K562 (cell line): Measurements from ENCODE around the gene RETREG1. TPM values are rescaled to one million over a fixed set of nuclear protein-coding genes. Genes with fewer than 3 reads are reported as not detected.

Experiments used
- ATAC-seq: fragments of 200-7000 bp; cut with Tn5 transposase; 3 replicates; pipeline ENCODE4 v1.9.1; 2020; ENCODE audit warnings: moderate library complexity
- BruUV-seq: library from RNA; stranded (reverse); fragments of 400-500 nt; replicated peaks from 2 replicates; lab custom pipeline; 2021; lab: Mats Ljungman, UMichigan
- CTCF ChIA-PET: fragments of 300-600 bp; formaldehyde crosslinking; extraction: SDS; loops from one replicate; lab custom pipeline; 2021; ENCODE audit warnings: low intra/inter-chr PET ratio; lab: Yijun Ruan, JAX
- POLR2A ChIA-PET: fragments of 300-600, 350-650 bp; sonication (Branson Sonifier 250); formaldehyde crosslinking; extraction: SDS; loops from one replicate; lab custom pipeline; 2021; ENCODE audit warnings: antibody characterized with exemption, inconsistent platforms; lab: Yijun Ruan, JAX
- DNase-seq, 4 experiments: peaks; one replicate each; pipeline versions ENCODE4 v3.0.0 to v3.0.0-alpha.2; 2011 to 2018; ENCODE audit warnings: low spot score in 3 of 4, mixed read lengths in 3 of 4; ENCODE audit errors: extremely low read depth in 1 of 4
- FAIRE-seq: peaks from 2 replicates; lab custom pipeline; 2011; peaks lifted over from hg19 to GRCh38; lab: Jason Lieb, UNC
- H2AFZ ChIP-seq: 2 replicates; pipeline ENCODE4 v1.6.0; 2011; ENCODE audit warnings: low read depth, low read length, control low read depth, inconsistent platforms
- H3K27ac ChIP-seq: fragments of 200-600 bp; 3 replicates; pipeline ENCODE4 v1.8.0; 2011; ENCODE audit warnings: low read depth, mild to moderate bottlenecking, control low read depth, inconsistent platforms, low read length, moderate library complexity, mixed read lengths; ENCODE audit errors: extremely low read depth
- H3K27me3 ChIP-seq, 2 experiments: fragments of 300-600 bp in 1 of 2; 2 replicates in 1 of 2; 3 replicates in 1 of 2; pipeline versions ENCODE4 v1.6.0 to v1.8.0; 2011; ENCODE audit warnings: inconsistent platforms in 2 of 2, low read length in 2 of 2, mild to moderate bottlenecking in 1 of 2, mixed read lengths in 1 of 2, moderate library complexity in 1 of 2; ENCODE audit not compliant: control insufficient read depth in 2 of 2, insufficient read depth in 2 of 2
- H3K36me3 ChIP-seq: fragments of 300-600 bp; 3 replicates; pipeline ENCODE4 v1.8.0; 2011; ENCODE audit warnings: mild to moderate bottlenecking, low read length, inconsistent platforms; ENCODE audit not compliant: control insufficient read depth, insufficient read depth
- H3K4me1 ChIP-seq, 2 experiments: fragments of 200-600 bp in 1 of 2; replicated peaks in 1 of 2; 2 replicates in 1 of 2; 3 replicates in 1 of 2; pipeline versions ENCODE4 v1.5.1 to v1.8.0; 2011; ENCODE audit warnings: inconsistent platforms in 2 of 2, low read length in 2 of 2, mild to moderate bottlenecking in 1 of 2, mixed read lengths in 1 of 2, moderate library complexity in 1 of 2; ENCODE audit not compliant: control insufficient read depth in 2 of 2, insufficient read depth in 2 of 2
- H3K4me2 ChIP-seq: 2 replicates; pipeline ENCODE4 v1.6.1; 2011; ENCODE audit warnings: low read length, control low read depth, inconsistent platforms, mixed read lengths; ENCODE audit not compliant: insufficient read depth
- H3K4me3 ChIP-seq: fragments of 200-600 bp; sonication (generic), shearing (Covaris generic); 2 replicates; pipeline ENCODE4 v1.5.1; 2016; ENCODE audit warnings: control low read depth, inconsistent platforms
- H3K79me2 ChIP-seq: fragments of 200-600 bp; 3 replicates; pipeline ENCODE4 v1.8.0; 2011; ENCODE audit warnings: low read length, inconsistent platforms; ENCODE audit not compliant: control insufficient read depth, insufficient read depth
- H3K9ac ChIP-seq, 2 experiments: 2 replicates each; pipeline versions ENCODE4 v1.6.0 to v1.6.1; 2011; ENCODE audit warnings: low read depth in 2 of 2, low read length in 2 of 2, control low read depth in 1 of 2, inconsistent platforms in 1 of 2, mild to moderate bottlenecking in 1 of 2, mixed read lengths in 1 of 2; ENCODE audit not compliant: insufficient read depth in 1 of 2
- H3K9me1 ChIP-seq: one replicate; pipeline ENCODE4 v1.6.0; 2011; ENCODE audit warnings: inconsistent platforms, mild to moderate bottlenecking, low read length, moderate library complexity; ENCODE audit not compliant: control insufficient read depth, insufficient read depth
- H3K9me3 ChIP-seq: replicated peaks from 2 replicates; pipeline ENCODE4 v1.5.1; 2011; ENCODE audit warnings: low read depth, low read length, inconsistent platforms; ENCODE audit not compliant: control insufficient read depth, insufficient read depth
- H4K20me1 ChIP-seq: replicated peaks from 2 replicates; pipeline ENCODE4 v1.6.1; 2011; ENCODE audit warnings: low read length, inconsistent platforms, mixed read lengths; ENCODE audit not compliant: control insufficient read depth, insufficient read depth
- JUND ChIP-seq, 2 experiments: IDR thresholded peaks; 2 replicates in 1 of 2; 3 replicates in 1 of 2; pipeline ENCODE4 v1.6.1; 2011; ENCODE audit warnings: borderline replicate concordance in 2 of 2, low read depth in 2 of 2, low read length in 2 of 2, improper control_type of control experiment in 1 of 2, missing biosample characterization in 1 of 2, missing genetic modification characterization in 1 of 2, missing genetic modification reagents in 1 of 2
- NFIC ChIP-seq: fragments of 450-650 bp; IDR thresholded peaks from 2 replicates; pipeline ENCODE4 v1.6.1; 2017; ENCODE audit warnings: mild to moderate bottlenecking, inconsistent platforms
- POLR2A ChIP-seq: fragments of 450-650 bp; conservative IDR thresholded peaks from 2 replicates; pipeline ENCODE4 v1.6.1; 2016
- TCF7 ChIP-seq: sonication (generic); IDR thresholded peaks from 2 replicates; pipeline ENCODE4 v1.6.1; 2016; ENCODE audit warnings: antibody characterized with exemption, borderline replicate concordance
- ZNF280A ChIP-seq: fragments of 450-650 bp; IDR thresholded peaks from 2 replicates; pipeline ENCODE4 v1.6.1; 2018; ENCODE audit warnings: mild to moderate bottlenecking, low read depth; ENCODE audit not compliant: partially characterized antibody
- ZNF778 ChIP-seq: fragments of 450-650 bp; formaldehyde crosslinking; IDR thresholded peaks from 2 replicates; pipeline ENCODE4 v1.4.0; 2020; ENCODE audit warnings: mild to moderate bottlenecking, moderate library complexity
- ZSCAN29 ChIP-seq: fragments of 450-650 bp; IDR thresholded peaks from 2 replicates; pipeline ENCODE4 v1.6.1; 2017
- WGBS: fragments of 100-300 bp; shearing (Covaris generic); methylation state at CpG from one replicate; pipeline ENCODE4 v1.1.6; 2016; ENCODE audit warnings: low coverage, mixed read lengths; ENCODE audit not compliant: insufficient coverage; ENCODE audit errors: missing lambda C conversion rate; 5-methylcytosine and 5-hydroxymethylcytosine counted together
- in situ Hi-C: fragments of 300-500 bp; cut with MboI; formaldehyde crosslinking; loops from 4 replicates; pipeline ENCODE4 v1.15.0; 2018; ENCODE audit warnings: inconsistent platforms, mixed read lengths
- intact Hi-C: fragments of 100-400 bp; cut with micrococcal nuclease; formaldehyde crosslinking; loops from 2 replicates; pipeline ENCODE4 v1.14.2; 2022
- polyA plus RNA-seq, 8 experiments: library from polyadenylated mRNA; depleted of rRNA in 4 of 8; stranded (reverse) in 5 of 8; unstranded in 3 of 8; fragments of >200 nt; fragmentation: Nextera tagmentation in 2 of 8; fragmentation: Illumina TruSeq in 1 of 8; extraction: Ambion mirVana in 2 of 8; extraction: Trizol in 1 of 8; gene quantifications; 2 replicates each; pipeline versions ENCODE4 v1.2.1 to v1.2.3, GENCODE V29; 2011 to 2014; ENCODE audit warnings: inconsistent platforms in 1 of 8, missing spikeins in 1 of 8
- total RNA-seq, 7 experiments: library from RNA; depleted of rRNA in 6 of 7; stranded (reverse); fragments of >200 nt in 6 of 7; fragmentation: Illumina TruSeq in 2 of 7; extraction: Trizol in 2 of 7; gene quantifications; 2 replicates each; pipeline versions ENCODE4 v1.2.1 to v1.2.3, GENCODE V29; 2011 to 2021; ENCODE audit warnings: low replicate concordance in 1 of 7

RETREG1 gene
- total and polyA plus RNA-seq, 9 of the 15 experiments (the other 6 are each of a cell fraction or from before 2014, with no cell fraction given) = 0.01 to 0.20 (median 0.08) TPM; not detected in 5

DNA sequence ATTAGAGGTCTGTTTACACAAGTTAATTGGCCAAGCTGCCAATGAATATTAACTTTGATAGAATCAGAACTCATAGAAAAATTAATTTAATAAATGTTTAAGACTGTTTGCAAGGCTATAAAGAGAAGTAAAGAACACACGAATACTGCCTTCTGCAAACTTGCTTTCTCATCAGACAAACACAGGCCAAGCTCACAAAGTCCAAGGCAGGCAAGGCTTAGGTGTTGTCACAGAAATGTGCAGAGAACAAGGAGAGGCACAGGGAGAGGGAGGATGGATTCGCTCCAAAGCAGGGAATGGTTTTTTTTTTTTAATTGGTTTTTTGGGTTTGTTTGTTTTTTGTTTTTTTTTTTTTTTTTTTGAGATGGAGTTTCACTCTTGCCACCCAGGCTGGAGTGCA is 43.4 kb downstream of the RETREG1 start:
- 0% methylated on average over 2 of the region's 2 CpGs for WGBS
- CTCF ChIA-PET = no interaction called here
- Histone ChIP-seq H4K20me1 (no peaks in the 10 kb centered on the region), H3K9me1 (no peaks in the 10 kb centered on the region), H3K36me3 (no peaks in the 10 kb centered on the region), H3K27ac (no peak overlapping the region), H3K4me1 (peaks cover 0 to 2% of the 10 kb centered on the region in 2 experiments; a peak in 2 of 5 replicates), H3K4me2 (no peak overlapping the region), H3K27me3 (peaks cover 0 to 4% of the 10 kb centered on the region in 2 experiments; a peak in 1 of 5 replicates), H3K79me2 (no peaks in the 10 kb centered on the region), H2AFZ (no peak overlapping the region), H3K9ac (no peak overlapping the region), H3K4me3 (no peak overlapping the region), H3K9me3 (no peaks in the 10 kb centered on the region)
- DNase-seq (no peak), ATAC-seq (no peak), FAIRE-seq (no peak)
- BruUV-seq = no TSS peak
- intact Hi-C loops (no loop called here), in situ Hi-C loops (no loop called here)
- POLR2A ChIA-PET = interaction anchor here (0.6 kb wide), 1 partner anchor 184 kb away, joined by 3 read pairs; no protein-coding TSS in a partner anchor
- TF ChIP-seq JUND (IDR thresholded peaks at IDR 0.05; ENCODE audit: borderline replicate concordance, low read depth, low read length) (no peak), JUND (tag; IDR thresholded peaks at IDR 0.05; ENCODE audit: borderline replicate concordance, low read depth, low read length) (no peak), ZSCAN29 (no peak), ZNF280A (no peak), TCF7 (no peak), NFIC (no peak), POLR2A (no peak), ZNF778 (CRISPR knock-in tag) (no peak)
